ENCODE measurements around the gene TMEM131L.

GRCh38 chr4:153480704-153481103 lies 14.5 kb downstream of the TMEM131L start:
- TF ChIP-seq TAF1 (IDR thresholded peaks at IDR 0.05; ENCODE audit: borderline replicate concordance, low read depth, low read length) (no peak), POLR2A (IDR thresholded peaks at IDR 0.05; ENCODE audit: low read depth, low read length) (no peak)

Data from GM12892 (cell line).